RWPE2 (cell line): ENCODE results near the gene FSD1L.

Experiments
- ATAC-seq: fragments of 200-7000 bp; cut with Tn5 transposase; 3 replicates; pipeline ENCODE4 v1.9.1; 2021; ENCODE audit warnings: low read depth
- DNase-seq: peaks from one replicate; pipeline ENCODE4 v3.0.0-alpha.2; 2020; ENCODE audit warnings: low spot score
- H3K27ac ChIP-seq: fragments of 450-650 bp; 2 replicates; pipeline ENCODE4 v1.5.1; 2017; ENCODE audit warnings: mild to moderate bottlenecking; ENCODE audit not compliant: poor library complexity, severe bottlenecking
- H3K27me3 ChIP-seq: fragments of 250-450 bp; sonication (Bioruptor Pico); 2 replicates; pipeline ENCODE4 v1.5.1; 2021; ENCODE audit warnings: mild to moderate bottlenecking, moderate library complexity; ENCODE audit not compliant: insufficient read depth, poor library complexity, severe bottlenecking
- H3K36me3 ChIP-seq: fragments of 250-450 bp; sonication (Bioruptor Pico); 2 replicates; pipeline ENCODE4 v1.5.1; 2020; ENCODE audit warnings: low read depth, mild to moderate bottlenecking, moderate library complexity
- H3K4me1 ChIP-seq: fragments of 250-450 bp; sonication (Bioruptor Pico); 2 replicates; pipeline ENCODE4 v1.5.1; 2021; ENCODE audit warnings: mild to moderate bottlenecking, moderate library complexity; ENCODE audit not compliant: insufficient read depth, poor library complexity, severe bottlenecking
- H3K4me3 ChIP-seq: fragments of 250-450 bp; sonication (Bioruptor Pico); 2 replicates; pipeline ENCODE4 v1.5.1; 2021; ENCODE audit warnings: mild to moderate bottlenecking, moderate library complexity; ENCODE audit not compliant: severe bottlenecking
- H3K9me3 ChIP-seq: fragments of 250-450 bp; sonication (Bioruptor Pico); 2 replicates; pipeline ENCODE4 v1.5.1; 2021; ENCODE audit warnings: mild to moderate bottlenecking, moderate library complexity; ENCODE audit not compliant: severe bottlenecking
- TF ChIP-seq, protein P1 (sequence below): fragments of 450-650 bp; IDR thresholded peaks from one replicate; pipeline ENCODE4 v1.5.1; 2017; ENCODE audit warnings: mild to moderate bottlenecking, moderate library complexity; ENCODE audit not compliant: poor library complexity, severe bottlenecking

FSD1L gene

DNA sequence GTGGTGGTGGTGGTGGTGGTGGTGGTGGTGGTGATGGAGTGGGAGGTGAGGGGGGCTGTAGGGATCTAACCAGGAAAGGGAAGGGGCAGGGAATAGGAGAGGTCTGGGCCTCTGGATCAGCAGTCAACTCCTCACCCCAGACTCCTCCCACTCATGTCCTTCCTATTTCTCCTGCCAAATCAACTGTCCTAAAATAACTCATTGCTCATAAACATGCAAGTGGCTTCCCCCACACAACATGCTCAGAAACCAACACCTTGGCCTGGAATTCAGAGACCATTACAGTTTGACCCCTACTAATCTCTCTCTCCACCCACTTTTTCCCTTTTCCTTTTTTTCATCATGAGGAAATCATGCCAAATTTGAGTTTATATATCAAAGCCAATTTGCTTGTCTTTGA lies 8.4 kb upstream of the FSD1L start:
- no peak for DNase-seq
- ATAC-seq, result no peak

DNA sequence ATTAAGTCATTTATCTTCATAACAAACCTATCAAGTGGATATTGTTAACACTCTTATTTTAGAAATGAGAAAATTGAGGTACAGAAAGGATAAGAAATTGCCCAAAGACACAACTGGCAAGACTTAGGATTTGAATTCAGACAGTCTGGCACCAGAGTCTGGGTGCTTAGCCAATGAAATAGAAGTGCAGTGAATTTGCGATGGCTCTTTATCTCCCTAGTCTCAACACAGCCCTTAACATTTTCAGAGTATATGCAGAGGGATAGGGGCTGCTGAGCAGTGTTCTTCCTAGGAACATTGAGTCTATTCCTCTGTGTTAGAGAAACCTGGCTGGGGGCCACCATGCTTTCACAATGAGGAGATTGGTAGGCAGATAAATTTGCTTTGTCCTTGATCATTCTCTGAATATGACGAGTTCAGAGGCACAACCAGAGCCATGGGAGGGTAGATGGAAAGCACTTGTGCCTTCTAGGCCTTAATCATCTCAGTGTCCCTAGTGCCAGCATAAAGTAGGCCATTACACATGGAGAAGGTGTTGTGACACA lies 6.1 kb upstream of the FSD1L start:
- H3K4me1 ChIP-seq, result no peaks in the 10 kb centered on the region
- TF ChIP-seq, protein P1, sequence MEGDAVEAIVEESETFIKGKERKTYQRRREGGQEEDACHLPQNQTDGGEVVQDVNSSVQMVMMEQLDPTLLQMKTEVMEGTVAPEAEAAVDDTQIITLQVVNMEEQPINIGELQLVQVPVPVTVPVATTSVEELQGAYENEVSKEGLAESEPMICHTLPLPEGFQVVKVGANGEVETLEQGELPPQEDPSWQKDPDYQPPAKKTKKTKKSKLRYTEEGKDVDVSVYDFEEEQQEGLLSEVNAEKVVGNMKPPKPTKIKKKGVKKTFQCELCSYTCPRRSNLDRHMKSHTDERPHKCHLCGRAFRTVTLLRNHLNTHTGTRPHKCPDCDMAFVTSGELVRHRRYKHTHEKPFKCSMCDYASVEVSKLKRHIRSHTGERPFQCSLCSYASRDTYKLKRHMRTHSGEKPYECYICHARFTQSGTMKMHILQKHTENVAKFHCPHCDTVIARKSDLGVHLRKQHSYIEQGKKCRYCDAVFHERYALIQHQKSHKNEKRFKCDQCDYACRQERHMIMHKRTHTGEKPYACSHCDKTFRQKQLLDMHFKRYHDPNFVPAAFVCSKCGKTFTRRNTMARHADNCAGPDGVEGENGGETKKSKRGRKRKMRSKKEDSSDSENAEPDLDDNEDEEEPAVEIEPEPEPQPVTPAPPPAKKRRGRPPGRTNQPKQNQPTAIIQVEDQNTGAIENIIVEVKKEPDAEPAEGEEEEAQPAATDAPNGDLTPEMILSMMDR, result no peak

More for the DNA sequence above, 8.4 kb upstream of the FSD1L start:
- TF ChIP-seq, protein P1, result no peak
- Histone ChIP-seq H3K9me3 (no peaks in the 10 kb centered on the region), H3K27me3 (no peaks in the 10 kb centered on the region), H3K27ac (no peak overlapping the region), H3K4me3 (no peak overlapping the region), H3K4me1 (no peaks in the 10 kb centered on the region), H3K36me3 (no peaks in the 10 kb centered on the region)

DNA sequence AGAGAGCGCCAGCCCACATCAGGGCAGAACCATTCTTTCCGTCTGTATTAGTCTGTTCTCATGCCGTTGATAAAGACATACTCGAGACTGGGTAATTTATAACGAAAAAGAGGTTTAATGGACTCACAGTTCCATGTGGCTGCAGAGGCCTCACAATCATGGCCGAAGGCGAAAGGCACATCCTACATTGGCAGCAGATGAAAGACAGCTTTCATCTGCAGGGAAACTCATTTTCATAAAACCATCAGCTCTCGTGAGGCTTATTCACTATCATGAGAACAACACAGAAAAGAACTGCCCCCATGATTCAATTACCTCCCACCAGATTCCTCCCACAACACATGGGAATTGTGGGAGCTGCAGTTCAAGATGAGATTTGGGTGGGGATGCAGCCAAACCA lies 4.7 kb upstream of the FSD1L start:
- no peaks in the 10 kb centered on the region for H3K36me3 ChIP-seq
- no peaks in the 10 kb centered on the region for H3K27me3 ChIP-seq
- TF ChIP-seq, protein P1, result no peak
- no peaks in the 10 kb centered on the region for H3K9me3 ChIP-seq
- DNase-seq (no peak), ATAC-seq (no peak)
- H3K4me3 ChIP-seq, result no peak overlapping the region
- no peak overlapping the region for H3K27ac ChIP-seq
- H3K4me1 ChIP-seq, result no peaks in the 10 kb centered on the region

More for the DNA sequence above, 6.1 kb upstream of the FSD1L start:
- no peak overlapping the region for H3K4me3 ChIP-seq
- H3K27me3 ChIP-seq, result no peaks in the 10 kb centered on the region
- H3K9me3 ChIP-seq, result no peaks in the 10 kb centered on the region
- ATAC-seq (no peak), DNase-seq (no peak)
- H3K27ac ChIP-seq, result no peak overlapping the region
- H3K36me3 ChIP-seq, result no peaks in the 10 kb centered on the region

DNA sequence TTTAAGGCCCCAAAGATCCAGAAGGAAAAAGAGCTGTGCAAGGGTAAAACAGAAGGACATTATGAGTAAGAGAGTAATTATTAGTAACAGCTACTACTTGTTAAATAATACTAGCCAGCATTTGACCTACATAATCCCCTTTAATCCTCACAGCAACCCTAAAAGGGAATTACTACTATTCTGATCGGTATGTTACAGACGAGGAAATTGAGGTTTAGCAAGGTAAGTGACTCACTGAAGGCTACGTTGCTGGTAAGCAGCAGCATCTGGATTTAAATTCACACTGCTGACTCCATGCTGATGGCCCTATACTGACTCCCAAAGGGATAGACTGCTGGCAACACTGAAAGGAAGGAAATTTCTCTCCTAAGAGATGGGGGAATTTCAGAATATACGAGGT lies 3.7 kb upstream of the FSD1L start:
- Histone ChIP-seq H3K27me3 (no peaks in the 10 kb centered on the region), H3K4me3 (no peak overlapping the region), H3K9me3 (no peaks in the 10 kb centered on the region), H3K4me1 (peaks cover 2% of the 10 kb centered on the region), H3K27ac (no peak overlapping the region), H3K36me3 (no peaks in the 10 kb centered on the region)
- no peak for DNase-seq
- TF ChIP-seq, protein P1, result no peak
- ATAC-seq, result peak; percentile 47

DNA sequence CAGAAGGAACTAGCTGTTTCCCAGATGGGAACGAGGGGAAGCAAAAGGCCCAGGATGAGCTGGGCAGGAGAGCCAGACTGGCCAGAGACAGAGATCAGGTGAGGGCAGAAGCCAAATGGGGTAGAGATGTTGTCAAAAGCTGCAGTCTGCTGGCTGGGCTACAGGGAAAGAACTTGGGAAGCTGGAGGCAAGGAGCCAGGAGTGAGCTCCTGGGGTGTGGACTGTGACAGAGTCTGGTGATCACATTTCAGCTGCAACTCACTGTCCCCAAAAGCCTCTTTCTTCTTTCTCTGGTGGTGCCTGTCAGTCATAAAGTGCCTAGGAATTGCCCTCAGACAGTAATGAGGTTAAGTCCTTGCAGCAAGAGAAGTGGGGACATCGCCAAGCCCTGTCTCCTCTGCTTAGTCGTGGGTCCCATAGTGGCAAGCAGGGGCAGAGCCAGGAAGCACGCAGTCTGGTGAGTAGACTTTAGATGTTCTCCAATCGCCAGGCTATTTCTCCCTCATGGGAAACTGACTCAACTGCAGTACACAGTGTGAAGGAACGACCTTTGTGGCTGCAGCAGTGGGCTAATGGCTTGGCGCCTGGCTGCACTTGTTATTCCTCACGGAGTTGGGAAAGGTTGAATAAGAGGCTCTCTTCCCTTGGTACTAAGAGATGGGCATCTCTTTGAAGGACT lies 2.5 kb upstream of the FSD1L start:
- H3K27ac ChIP-seq, result no peak overlapping the region
- ATAC-seq, result no peak
- H3K36me3 ChIP-seq, result no peaks in the 10 kb centered on the region
- TF ChIP-seq, protein P1, result no peak
- H3K4me1 ChIP-seq, result peaks cover 7% of the 10 kb centered on the region
- no peak for DNase-seq
- H3K27me3 ChIP-seq, result no peaks in the 10 kb centered on the region
- no peaks in the 10 kb centered on the region for H3K9me3 ChIP-seq
- no peak overlapping the region for H3K4me3 ChIP-seq
